GM19025 (cell line): ENCODE measurements around the gene OR6M1.

Experiments
- ATAC-seq: cut with Tn5 transposase; IDR thresholded peaks from one replicate; pipeline ENCODE4 v1.9.1; 2021; ENCODE audit warnings: mild to moderate bottlenecking, low read depth, moderate library complexity; ENCODE audit not compliant: unreplicated experiment

The OR6M1 gene

DNA sequence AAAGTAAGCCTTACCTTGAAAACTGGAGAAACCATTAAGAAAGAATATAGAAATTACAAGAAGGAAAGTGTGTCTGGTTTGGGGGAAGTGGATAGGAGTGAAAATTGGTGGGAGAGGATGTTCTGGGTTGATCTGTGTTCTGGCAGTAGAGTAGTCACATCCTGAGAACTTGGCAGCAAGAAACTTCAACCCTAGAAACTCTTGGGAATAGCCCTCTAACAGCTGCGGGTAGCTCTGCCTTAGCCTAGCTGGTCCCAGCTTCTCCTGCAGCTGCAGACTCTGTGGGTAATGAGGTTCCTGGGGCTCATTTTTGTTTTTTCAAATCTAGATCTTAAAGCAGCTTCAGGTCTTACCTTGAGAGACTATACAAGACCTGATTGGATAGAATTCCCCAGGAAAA is 27.6 kb downstream of the OR6M1 start:
- ATAC-seq = no peak

DNA sequence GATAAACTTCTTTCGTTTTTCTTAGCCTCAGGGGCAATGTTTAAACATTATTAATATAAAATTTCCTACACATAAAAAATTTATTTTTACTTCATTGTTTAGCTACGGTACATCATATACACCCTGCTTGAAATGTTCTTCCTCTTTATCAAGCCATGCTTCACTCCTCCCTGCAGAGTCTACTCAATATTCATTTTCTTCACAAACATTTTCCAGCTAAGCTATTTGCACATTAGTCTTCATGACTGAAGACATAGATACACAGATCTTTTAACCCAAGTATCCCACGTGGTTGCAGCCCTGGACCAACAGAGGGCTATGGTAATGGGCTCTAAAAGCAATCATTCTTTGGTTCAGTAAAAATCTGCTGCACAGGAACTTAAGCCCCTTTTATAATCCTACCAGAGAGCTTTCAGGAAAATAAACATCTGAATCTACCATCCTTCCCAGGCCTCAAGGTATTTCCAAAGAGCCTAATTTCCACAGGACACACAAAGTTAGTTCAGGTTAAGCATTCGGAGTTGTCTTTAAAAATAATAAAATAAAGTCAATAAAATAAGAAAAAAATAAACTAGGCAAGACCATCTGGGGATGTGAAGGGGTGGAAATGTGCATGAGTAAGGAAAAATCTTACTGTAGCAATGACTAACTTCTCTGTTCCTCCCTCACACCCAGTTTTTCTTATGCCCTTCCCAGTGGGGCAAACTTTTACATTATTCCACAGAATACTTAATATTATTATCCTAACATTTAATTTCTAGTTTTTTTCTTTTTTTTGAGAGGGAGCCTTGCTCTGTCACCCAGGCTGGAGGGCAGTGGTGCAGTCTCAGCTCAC is 30.2 kb downstream of the OR6M1 start:
- no peak for ATAC-seq

DNA sequence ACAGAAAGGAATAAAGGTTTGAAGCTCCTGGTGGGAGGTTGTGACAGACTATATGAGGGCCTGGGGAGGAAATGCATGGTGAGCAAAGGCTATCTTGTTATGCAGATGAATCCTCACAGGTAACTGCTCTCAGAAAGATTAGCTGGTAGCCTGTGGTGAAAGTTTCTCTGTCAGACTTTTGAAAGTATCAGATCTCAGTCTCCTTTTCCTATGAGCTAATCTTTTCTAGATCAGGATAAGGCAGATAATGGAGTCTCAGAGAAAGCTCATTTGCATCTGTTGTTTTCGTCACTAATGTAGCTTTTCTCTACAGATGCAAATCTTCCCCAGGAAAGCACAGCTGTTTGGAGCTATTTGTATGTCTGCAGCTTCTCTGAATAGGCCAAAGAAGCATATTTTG is 30.9 kb downstream of the OR6M1 start:
- ATAC-seq = no peak

DNA sequence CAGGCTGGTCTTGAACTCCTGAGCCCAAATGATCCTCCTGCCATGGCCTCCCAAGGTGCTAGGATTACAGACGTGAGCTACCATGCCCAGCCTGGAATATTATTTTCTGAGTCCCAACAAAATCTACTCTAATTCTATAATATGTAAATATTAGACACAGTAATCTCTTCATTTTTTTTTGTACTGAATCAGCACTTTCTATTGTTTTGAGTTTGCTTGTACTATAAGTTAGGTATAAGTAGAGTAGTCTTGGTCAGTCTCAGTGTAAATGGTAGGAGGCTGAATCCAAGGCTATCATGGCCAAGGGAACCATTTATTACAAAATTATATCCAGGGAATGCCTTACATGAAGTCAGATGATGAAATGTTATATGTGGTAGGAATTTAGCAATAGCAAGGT is 32.2 kb downstream of the OR6M1 start:
- no peak for ATAC-seq

DNA sequence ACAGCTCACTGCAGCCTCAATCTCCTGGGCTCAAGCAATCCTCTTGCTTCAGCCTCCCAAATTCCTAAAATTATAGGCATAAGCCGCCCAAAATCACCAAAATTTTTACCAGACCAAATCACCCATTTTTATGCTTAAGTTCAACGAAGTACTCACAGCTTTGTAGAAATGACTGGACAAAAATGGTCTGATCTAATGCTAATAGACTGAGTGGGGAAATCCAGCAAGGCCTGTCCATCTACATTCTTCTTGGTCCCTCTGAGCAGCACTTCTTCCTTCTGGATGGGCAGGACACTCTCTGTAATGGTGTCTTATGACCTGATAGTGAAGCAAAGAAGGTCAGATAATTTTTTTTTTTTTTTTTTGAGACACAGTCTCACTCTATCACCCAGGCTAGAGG is 33.1 kb downstream of the OR6M1 start:
- no peak for ATAC-seq

DNA sequence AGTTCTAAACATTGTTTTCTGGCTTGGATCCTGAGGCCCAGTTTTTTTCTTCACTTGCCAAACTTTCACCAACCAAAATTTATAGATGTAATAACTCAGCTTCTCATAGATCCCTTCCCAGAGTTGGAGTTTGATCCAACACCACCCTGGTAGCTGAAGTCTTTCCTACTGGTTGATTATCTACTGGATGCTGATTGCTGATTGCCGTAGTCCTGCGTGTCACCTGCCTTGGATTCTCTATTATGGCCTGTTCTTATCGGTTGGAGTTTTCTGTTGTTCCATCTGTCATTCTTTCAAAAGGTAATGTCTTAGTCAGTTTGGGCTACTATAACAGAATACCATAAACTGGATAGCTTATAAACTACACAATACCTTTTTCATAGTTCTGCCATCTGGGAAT is 34.5 kb downstream of the OR6M1 start:
- no peak for ATAC-seq

DNA sequence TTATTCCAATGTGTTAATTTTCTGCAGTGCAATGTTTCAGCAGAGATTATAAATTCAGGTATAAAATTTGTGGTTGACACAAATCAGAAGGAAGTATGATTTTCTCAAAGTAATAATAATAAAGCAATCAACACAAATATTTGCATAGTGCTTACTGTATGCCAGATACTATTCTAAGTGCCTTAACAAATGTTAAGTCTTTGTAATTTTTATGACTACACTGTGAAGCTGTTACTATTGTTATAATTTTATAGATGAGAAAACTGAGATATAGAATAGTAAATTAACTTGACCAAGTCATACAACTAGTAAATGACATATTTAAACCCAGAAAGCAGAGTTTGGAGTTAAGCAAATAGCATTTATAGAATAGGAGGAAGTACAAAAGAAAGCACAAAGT is 35.4 kb downstream of the OR6M1 start:
- ATAC-seq = no peak

DNA sequence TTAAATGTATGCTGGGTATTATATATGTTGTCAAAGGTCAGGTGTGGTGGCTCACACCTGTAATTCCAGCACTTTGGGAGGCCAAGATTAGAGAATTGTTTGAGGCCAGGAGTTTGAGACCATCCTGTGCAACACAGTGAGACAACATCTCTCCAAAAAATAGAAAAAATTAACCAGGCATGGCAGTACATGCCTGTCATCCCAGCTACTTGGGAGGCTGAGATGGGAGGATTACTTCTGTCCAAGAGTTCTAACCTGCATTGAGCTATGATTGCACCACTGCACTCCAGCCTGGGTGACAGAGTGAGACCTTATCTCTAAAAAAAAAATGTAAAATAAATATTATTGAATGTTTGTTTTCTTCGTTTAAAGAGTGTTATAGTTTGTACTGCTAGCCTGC is 40.5 kb downstream of the OR6M1 start:
- no peak for ATAC-seq

DNA sequence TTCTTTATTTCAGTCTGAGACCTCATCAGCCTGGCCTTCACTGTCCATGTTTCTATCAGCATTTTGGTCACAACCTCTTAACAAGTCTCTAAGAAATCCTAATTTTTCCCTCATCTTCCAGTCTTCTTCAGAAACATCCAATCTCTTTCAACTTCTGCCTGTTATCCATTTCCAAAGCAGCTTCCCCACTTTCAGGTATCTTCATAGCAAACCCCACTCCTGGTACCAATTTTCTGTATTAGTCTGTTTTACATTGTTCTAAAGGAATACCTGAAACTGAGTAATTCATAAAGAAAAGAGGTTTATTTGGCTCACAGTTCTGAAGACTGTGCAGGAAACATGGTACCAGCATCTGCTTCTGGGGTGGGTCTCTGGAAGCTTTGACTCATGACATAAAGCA is 43.7 kb downstream of the OR6M1 start:
- no peak for ATAC-seq

DNA sequence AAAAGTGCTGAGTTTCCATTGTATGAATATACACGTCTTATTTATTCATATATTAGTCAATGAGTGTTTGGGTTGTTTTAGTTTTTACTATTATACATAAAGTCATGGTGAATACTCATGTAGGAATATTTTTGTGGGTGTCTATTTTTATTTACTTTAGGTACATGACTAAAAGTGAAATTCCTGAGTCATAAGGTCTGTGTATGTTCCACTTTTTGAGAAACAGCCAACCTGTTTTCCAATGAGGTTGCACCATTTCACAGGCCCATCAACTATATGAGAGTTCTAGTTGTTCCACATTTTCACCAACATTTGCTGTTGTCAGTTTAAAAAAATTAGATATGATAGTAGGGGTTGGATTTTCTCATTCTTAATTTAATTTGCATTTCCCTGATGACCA is 45.3 kb downstream of the OR6M1 start:
- no peak for ATAC-seq

DNA sequence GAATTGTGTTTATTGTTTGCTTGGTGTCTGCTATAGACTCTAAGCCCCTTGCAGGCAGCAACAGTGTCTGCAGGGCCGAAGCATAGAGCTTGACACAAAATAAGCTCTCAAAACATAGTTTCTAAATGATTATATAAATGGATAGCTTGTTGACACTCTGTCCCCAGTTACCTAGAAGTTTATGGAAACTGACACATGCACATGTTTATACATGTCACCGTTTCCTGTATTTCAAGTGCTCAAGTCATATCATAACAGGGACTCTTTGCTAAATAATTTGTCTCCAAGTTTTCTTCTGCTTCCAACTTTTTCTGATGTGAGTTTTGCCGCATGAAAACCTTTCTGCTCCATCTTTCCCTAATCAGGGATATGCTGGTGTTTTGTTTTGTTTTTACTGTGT is 48.2 kb downstream of the OR6M1 start:
- ATAC-seq = no peak

DNA sequence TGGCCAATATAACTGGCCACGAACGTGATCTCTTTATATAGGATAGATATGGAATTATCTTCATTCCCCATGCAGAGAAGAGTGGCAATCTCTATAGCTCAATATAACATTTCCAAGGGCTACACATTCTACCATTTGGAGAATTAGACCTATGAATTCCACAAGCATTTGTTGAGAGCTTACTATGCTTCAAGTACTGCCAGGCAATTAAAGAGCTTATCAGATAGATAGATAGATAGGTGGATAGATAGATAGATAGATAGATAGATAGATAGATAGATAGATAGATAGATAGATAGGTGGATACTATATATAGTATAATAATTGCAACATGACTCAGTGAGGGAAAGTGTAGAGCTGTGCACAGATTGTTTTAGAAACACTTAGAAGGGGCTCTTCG is 50.3 kb downstream of the OR6M1 start:
- ATAC-seq = no peak
